DOHH2 (cell line): Measurements from ENCODE around the gene ZC3H6.

Source experiments
- EZH2phosphoT487 ChIP-seq: fragments of 200-600 bp; sonication (generic); IDR thresholded peaks from 2 replicates; pipeline ENCODE4 v1.6.1; 2017; ENCODE audit warnings: borderline replicate concordance, mild to moderate bottlenecking, antibody characterized with exemption, low read length, moderate library complexity, mixed read lengths
- TF ChIP-seq, protein P1 (sequence below): fragments of 200-600 bp; sonication (generic); IDR thresholded peaks from one replicate; pipeline ENCODE4 v1.5.1; 2014; ENCODE audit warnings: antibody characterized with exemption, mild to moderate bottlenecking, low read depth, low read length; ENCODE audit not compliant: poor library complexity, severe bottlenecking

DNA sequence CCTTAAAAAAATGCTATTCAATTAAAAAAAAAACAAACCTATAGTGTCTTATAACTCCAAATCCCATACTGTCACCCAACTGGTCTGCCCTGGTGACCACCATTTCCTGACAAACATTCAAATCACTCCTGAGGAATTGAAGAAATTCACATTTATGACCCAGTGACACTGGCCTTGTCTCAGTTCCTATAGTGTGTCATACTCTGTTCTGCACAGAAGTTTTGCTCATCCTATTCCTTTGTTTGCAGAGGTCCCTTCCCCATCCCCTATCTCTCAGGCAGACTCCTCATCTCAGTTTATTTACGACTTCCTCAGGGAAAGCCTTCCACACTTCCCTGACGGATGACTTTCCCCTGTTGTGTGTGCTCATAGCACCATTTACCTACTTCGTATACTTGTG, 14.7 kb downstream of the ZC3H6 start:
- TF ChIP-seq, protein P1, sequence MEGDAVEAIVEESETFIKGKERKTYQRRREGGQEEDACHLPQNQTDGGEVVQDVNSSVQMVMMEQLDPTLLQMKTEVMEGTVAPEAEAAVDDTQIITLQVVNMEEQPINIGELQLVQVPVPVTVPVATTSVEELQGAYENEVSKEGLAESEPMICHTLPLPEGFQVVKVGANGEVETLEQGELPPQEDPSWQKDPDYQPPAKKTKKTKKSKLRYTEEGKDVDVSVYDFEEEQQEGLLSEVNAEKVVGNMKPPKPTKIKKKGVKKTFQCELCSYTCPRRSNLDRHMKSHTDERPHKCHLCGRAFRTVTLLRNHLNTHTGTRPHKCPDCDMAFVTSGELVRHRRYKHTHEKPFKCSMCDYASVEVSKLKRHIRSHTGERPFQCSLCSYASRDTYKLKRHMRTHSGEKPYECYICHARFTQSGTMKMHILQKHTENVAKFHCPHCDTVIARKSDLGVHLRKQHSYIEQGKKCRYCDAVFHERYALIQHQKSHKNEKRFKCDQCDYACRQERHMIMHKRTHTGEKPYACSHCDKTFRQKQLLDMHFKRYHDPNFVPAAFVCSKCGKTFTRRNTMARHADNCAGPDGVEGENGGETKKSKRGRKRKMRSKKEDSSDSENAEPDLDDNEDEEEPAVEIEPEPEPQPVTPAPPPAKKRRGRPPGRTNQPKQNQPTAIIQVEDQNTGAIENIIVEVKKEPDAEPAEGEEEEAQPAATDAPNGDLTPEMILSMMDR, result no peak
- no peak for TF ChIP-seq EZH2phosphoT487
